Measurements from ENCODE around the gene SLC27A3.

DNA sequence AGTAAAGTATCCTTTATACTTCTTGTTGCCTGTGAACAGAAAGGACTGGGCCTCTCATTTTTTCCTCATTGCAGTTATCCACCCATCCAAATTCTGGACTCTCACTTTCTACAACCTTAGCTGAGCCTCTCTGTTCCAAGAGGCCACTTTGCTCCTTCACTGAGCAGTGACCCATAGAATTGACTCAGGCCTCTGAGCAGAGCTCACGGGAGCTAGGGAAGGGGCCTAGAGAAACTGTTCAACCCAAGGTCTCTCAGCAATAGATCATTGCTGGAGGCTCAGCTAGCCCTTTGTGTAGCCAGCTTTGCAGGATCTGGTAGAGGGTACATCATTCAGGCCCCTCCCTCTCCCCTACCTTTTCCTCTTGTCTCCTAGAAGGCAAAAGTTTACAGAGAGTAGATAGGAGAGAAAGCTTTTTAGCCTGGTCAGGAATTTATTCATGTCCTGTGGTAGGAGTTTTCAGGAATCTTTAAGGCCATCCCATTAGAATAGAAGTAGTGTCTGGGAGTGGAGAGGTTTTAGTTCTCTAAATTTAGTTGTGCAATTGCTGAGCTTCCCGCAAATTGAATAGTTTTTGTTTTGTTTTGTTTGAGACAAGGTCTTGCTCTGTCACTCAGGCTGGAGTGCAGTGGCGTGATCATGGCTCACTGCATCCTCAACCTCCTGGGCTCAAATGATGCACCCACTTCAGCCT is 40.7 kb upstream of the SLC27A3 start:
- TF ChIP-seq POLR2A (IDR thresholded peaks at IDR 0.05) = no peak
- TF ChIP-seq, protein P1, sequence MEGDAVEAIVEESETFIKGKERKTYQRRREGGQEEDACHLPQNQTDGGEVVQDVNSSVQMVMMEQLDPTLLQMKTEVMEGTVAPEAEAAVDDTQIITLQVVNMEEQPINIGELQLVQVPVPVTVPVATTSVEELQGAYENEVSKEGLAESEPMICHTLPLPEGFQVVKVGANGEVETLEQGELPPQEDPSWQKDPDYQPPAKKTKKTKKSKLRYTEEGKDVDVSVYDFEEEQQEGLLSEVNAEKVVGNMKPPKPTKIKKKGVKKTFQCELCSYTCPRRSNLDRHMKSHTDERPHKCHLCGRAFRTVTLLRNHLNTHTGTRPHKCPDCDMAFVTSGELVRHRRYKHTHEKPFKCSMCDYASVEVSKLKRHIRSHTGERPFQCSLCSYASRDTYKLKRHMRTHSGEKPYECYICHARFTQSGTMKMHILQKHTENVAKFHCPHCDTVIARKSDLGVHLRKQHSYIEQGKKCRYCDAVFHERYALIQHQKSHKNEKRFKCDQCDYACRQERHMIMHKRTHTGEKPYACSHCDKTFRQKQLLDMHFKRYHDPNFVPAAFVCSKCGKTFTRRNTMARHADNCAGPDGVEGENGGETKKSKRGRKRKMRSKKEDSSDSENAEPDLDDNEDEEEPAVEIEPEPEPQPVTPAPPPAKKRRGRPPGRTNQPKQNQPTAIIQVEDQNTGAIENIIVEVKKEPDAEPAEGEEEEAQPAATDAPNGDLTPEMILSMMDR (IDR thresholded peaks at IDR 0.05) = no peak

All from suprapubic skin (tissue), 3 donors.